ENCODE data around the gene BOLA3.

Gene BOLA3

DNA sequence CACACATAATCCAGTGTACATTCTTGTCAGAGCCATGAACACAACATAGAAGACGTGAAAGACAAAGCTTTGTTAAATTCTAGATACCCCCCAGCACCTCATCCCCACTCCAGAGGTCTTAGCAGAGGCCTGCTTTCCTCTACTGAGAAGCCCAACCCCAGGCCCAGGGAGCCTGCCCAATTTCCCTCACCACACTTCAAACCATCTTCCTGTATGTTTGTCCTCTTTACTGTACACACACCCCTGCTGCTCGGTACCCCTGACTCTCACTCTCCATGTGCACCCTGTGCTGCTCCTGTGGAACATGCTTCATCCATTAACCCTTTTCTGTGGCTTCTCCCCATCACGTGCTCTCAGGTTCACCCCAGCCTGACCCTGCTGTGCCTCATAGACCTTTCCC lies 37.2 kb downstream of the BOLA3 start:
- Histone ChIP-seq H3K9ac (ENCODE audit: low read length) (no peak overlapping the region), H2AFZ (ENCODE audit: low read length) (no peak overlapping the region)

DNA sequence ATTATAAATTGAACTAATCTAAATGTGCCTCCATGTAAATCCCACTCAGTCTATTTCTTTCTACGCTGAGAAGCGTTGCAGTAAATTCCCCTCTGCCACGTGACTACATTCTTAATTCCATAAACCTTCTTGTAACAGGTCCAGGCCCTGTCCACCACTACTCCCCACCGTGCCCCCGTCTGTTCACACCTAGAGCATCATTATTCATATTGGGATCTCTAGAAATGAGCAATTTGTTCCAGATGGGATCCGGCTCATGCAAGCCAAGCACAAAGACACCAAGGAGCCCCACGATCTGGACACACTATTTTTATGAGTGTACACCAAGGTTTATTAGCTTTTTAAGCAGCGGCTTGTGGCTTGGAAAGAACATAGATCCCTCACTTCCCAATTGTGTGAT lies 38.2 kb downstream of the BOLA3 start:
- Histone ChIP-seq H3K9me3 (ENCODE audit: low read length) (no peaks in the 10 kb centered on the region), H3K9ac (ENCODE audit: low read length) (no peak overlapping the region), H3K27me3 (ENCODE audit: insufficient read depth, low read length) (no peaks in the 10 kb centered on the region), H3K4me1 (ENCODE audit: insufficient read depth, low read length, severe bottlenecking) (no peaks in the 10 kb centered on the region), H3F3A (ENCODE audit: insufficient read depth, low read length) (no peaks in the 10 kb centered on the region), H3K27ac (ENCODE audit: low read depth, low read length, poor library complexity, severe bottlenecking) (no peak overlapping the region), H3K36me3 (ENCODE audit: insufficient read depth, low read length) (peaks cover 2% of the 10 kb centered on the region; the same call in 1 of the 2 replicates), H3K4me2 (ENCODE audit: low read length) (no peak overlapping the region), H4K20me1 (ENCODE audit: insufficient read depth, low read length) (no peaks in the 10 kb centered on the region), H3K4me3 (ENCODE audit: low read depth, low read length, poor library complexity, severe bottlenecking) (no peak overlapping the region), H3K79me2 (ENCODE audit: insufficient read depth, low read length) (no peaks in the 10 kb centered on the region), H2AFZ (ENCODE audit: low read length) (no peak overlapping the region), H3K9me2 (ENCODE audit: low read depth, low read length) (no peaks in the 10 kb centered on the region)
- TF ChIP-seq CTCF (IDR thresholded peaks at IDR 0.05; ENCODE audit: low read length) (no peak), EZH2 (IDR thresholded peaks at IDR 0.05; ENCODE audit: borderline replicate concordance, low read length) (no peak)

More for the DNA sequence above, 37.2 kb downstream of the BOLA3 start:
- no peaks in the 10 kb centered on the region for H3K4me1 ChIP-seq (ENCODE audit: insufficient read depth, low read length, severe bottlenecking)
- no peaks in the 10 kb centered on the region for H3K27me3 ChIP-seq (ENCODE audit: insufficient read depth, low read length)
- no peak overlapping the region for H3K4me3 ChIP-seq (ENCODE audit: low read depth, low read length, poor library complexity, severe bottlenecking)
- no peaks in the 10 kb centered on the region for H4K20me1 ChIP-seq (ENCODE audit: insufficient read depth, low read length)
- no peak overlapping the region for H3K4me2 ChIP-seq (ENCODE audit: low read length)
- H3K27ac ChIP-seq (ENCODE audit: low read depth, low read length, poor library complexity, severe bottlenecking): no peak overlapping the region
- H3K36me3 ChIP-seq (ENCODE audit: insufficient read depth, low read length): no peaks in the 10 kb centered on the region; the same call in 1 of the 2 replicates
- no peaks in the 10 kb centered on the region for H3K9me3 ChIP-seq (ENCODE audit: low read length)
- H3F3A ChIP-seq (ENCODE audit: insufficient read depth, low read length): no peaks in the 10 kb centered on the region
- no peaks in the 10 kb centered on the region for H3K9me2 ChIP-seq (ENCODE audit: low read depth, low read length)
- H3K79me2 ChIP-seq (ENCODE audit: insufficient read depth, low read length): no peaks in the 10 kb centered on the region
- TF ChIP-seq EZH2 (IDR thresholded peaks at IDR 0.05; ENCODE audit: borderline replicate concordance, low read length): no peak
- no peak for TF ChIP-seq CTCF (IDR thresholded peaks at IDR 0.05; ENCODE audit: low read length)

- Histone ChIP-seq H3K9me3 (ENCODE audit: low read length) (no peaks in the 10 kb centered on the region), H3K79me2 (ENCODE audit: insufficient read depth, low read length) (no peaks in the 10 kb centered on the region), H3K9me2 (ENCODE audit: low read depth, low read length) (no peaks in the 10 kb centered on the region), H3K27ac (ENCODE audit: low read depth, low read length, poor library complexity, severe bottlenecking) (no peak overlapping the region), H3K9ac (ENCODE audit: low read length) (no peak overlapping the region), H4K20me1 (ENCODE audit: insufficient read depth, low read length) (no peaks in the 10 kb centered on the region), H3K4me2 (ENCODE audit: low read length) (no peak overlapping the region), H3K4me3 (ENCODE audit: low read depth, low read length, poor library complexity, severe bottlenecking) (no peak overlapping the region), H3K4me1 (ENCODE audit: insufficient read depth, low read length, severe bottlenecking) (peaks cover 6% of the 10 kb centered on the region), H3K36me3 (ENCODE audit: insufficient read depth, low read length) (peaks cover 4% of the 10 kb centered on the region), H3F3A (ENCODE audit: insufficient read depth, low read length) (no peaks in the 10 kb centered on the region), H2AFZ (ENCODE audit: low read length) (no peak overlapping the region), H3K27me3 (ENCODE audit: insufficient read depth, low read length) (no peaks in the 10 kb centered on the region)
- no peak for TF ChIP-seq CTCF (IDR thresholded peaks at IDR 0.05; ENCODE audit: low read length)
- TF ChIP-seq EZH2 (IDR thresholded peaks at IDR 0.05; ENCODE audit: borderline replicate concordance, low read length): no peak
Observed at GRCh38 chr2:74107071-74107470, 40.6 kb downstream of the BOLA3 start.

Data from OCI-LY1 (cell line).